Hippocampal formation (tissue), 2 donors: Measurements from ENCODE around the gene HIC1.
A peak's percentile ranks its signal among the peaks of the same experiment; 100 is the strongest.
"Not testable (repeated sequence)": the region's sequence is repeated elsewhere in the genome, so short reads cannot be mapped to it uniquely, and the experiment has no call there.

Experiments
- DNase-seq, 2 donors: peaks; one replicate each; lab custom pipeline; 2025; lab: John Stamatoyannopoulos, UW

The HIC1 gene

DNA sequence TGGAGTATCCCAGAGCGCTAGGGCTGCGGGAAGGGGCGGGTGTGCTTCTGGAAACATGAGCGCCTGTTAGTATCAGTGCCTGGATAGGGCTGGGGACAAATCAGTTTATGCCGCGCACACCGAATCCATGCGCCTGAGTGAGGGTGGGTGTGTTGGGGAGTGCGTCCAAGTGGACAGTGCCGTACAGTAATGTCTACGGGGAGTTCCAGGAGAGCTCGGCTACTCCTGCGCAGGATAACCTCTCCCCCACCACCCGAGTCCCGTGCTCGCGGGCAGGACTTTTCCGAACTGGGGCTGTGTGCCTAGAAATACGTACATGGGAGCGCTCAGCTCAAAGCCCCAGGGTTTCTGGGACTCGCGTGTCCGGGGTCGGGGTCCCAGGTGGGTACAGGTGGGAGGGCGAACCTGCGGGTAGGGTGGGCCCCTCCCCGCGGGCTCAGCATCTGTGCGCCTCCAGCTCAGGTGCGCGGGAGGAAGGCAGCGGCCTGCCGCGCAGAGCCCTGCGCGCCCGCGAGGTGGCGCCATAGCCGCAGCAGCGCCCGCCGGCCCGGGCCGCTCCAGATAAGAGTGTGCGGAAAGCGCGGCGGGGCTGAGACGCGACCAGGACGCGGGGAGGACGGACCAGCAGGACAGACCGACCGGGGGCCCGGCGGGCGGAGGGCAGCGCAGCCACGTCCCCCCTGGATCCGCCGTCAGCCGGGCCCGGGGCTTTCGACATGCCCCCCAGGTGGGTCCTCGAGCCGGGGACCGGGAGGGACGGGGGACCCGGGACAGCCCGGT, at the start of gene HIC1:
HIC1 (plus strand) TSS at position 592 of the 780 bp plus-strand sequence. CDS start 1,588 bp downstream, outside the sequence.
- peak; percentile 18 to 35 for DNase-seq

GRCh38 chr17:2008332-2009126, 46.4 kb upstream of the HIC1 start:
- no peak for DNase-seq

- DNase-seq, result no peak
Measured at GRCh38 chr17:2009737-2010136, 45.2 kb upstream of the HIC1 start.

DNA sequence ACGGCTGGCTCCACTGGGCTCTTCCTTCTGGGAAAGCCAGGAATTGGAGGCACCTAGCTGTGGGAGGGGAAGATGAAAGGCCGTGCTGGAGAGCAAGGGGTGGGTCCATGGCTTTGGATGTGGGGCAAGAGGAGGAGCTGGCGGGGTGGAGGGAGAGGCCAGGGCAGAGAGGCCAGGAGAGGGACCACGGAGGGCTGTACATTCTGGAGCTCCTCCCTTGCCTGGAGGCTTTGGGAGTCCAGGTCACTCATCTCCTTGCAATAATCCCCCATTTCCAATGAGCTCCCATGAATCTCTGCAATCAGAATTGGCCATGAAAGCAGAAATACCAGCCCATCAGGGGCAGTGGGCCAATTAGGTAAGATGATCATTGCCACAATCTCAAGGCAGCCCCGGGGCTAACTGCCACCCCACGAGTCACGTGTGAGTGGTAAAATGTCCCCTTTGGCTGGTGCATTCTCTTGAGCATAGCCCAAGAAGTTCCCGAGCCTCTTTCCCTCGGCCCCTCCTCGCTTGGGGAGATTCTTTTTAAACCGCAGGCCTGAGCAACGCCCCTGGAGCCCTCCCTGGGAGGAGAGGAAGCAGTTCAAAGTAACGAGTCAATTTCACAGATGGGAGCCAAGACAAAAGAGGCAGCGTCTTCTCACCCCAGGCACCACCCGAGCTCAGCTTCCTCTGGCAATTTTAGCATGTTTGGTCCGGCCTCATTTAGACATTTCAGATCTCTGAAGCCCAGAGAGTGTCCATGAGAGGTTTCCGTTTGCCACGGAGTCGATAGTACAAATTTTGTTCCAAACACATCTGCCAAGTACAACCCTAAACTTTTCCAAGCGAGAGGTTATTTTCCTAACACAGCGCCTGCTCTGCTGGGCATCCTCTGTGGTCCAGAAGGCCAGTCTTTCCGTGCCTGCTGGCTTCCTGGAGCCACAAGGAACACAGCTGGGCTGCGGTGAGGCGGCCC, 43.2 kb upstream of the HIC1 start:
- no peak for DNase-seq

GRCh38 chr17:2012499-2012898, 42.4 kb upstream of the HIC1 start:
- DNase-seq, result no peak

DNA sequence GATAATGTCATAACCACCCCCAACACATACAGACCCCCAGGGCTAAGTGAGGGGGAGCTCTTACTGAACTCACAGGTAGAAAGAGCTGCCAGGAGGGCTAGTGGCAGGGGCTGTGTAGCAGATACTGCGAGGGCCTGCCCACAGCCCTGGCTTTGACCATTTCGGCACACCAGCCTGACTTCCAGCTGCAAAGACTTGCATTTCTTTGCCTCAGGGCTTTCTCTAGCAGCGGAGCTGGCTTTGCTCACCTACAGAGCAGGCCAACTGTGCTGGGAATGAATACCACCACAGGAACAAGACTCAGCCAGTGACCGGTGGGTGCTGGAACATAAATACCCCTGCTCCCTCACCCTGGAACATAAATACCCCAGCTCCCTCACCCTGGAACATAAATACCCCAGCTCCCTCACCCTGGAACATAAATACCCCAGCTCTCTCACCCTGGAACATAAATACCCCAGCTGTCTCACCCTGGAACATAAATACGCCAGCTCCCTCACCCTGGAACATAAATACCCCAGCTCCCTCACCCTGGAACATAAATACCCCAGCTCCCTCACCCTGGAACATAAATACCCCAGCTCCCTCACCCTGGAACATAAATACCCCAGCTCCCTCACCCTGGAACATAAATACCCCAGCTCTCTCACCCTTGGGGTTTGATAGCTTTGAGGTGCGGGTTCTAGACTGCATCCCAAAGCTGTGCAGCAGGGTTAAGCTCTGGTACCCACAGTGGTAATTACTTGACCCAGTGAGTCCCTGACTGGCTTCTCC, 41.5 kb upstream of the HIC1 start:
- not testable (repeated sequence) for DNase-seq

DNA sequence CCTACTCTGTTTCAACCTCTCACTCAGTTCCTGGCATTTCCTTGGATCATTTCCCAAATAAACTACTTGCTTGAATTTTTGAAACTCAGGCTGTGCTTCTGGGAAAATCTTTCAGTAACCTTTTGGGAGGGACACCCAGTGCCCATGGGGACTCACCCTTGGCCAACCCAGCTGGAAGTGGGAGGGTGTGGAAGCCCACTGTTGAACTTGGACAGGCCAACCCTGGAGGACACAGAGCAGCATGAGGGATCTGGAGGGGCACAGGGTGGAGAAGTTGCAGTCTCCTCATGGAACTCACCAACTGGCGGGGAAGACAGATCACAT, 40.9 kb upstream of the HIC1 start:
- DNase-seq, result no peak

DNA sequence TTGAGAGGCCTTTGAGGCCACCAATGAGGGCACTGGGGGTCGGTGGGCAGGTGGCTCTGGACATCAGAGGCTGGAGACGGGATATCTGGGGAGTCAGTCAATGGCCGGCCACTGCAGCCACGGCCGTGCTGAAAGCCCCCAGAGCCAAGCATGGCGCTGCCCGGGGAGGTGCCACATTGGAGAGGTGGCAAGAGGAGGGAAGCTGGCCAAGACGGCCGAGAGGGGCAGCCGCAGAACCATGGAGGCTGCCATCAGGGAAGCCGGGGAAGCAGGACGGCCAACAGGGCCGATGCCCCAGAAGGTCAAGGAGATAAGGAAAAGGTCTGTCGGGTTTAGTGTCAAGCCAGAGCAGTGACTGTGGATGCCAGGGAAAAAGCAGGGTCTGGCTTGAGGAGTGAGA, 39.6 kb upstream of the HIC1 start:
- no peak for DNase-seq

DNA sequence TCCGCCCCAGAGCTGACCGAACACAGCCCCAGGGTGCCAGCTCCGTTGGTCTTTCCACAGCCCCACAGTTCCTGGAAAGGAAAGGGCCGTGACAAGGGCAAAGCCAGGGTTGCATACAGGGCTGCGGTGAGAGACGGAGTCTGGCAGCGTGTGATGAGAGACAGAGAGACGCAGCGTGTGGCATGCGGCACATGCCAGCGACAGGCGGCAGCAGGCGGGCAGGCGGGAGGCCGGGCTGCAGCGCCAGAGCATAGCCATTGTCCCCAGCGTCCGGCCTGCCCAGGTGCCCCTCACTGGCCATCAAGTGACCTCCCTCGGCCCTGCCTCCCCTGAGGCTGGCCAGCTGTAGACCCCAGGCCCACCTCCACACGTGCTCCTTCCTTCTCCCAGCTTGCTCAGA, 38.4 kb upstream of the HIC1 start:
- no peak for DNase-seq

DNA sequence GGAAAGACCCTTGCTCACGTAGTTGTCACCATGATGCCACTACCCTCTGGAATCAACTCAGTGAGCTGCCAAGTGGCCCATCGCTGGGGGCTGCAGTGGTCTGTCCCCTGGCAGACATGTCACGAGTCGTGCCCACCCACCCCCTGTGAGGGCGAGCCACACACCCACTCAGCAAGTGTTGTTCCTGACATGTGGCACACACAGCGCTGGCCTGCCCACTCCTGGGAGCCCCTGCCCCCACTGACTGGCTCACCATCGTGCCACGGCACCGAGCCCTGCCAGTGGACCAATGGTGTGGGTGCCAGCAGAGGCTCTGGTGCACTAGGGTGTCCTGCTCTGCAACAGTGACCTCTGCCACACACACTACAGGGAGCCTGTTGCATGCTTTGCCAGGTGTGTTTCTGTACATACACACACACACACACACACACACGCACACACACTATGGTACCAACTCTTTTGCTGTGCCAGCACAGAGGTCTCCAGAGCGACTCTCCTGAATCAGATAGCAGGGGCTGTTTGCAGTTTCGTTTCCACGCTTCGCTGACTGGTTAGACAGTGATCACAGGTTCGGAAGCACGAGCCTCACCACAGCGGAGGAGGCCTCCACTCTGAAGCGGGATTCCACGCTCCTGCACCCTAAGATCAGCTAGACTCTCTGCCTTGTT, 37.5 kb upstream of the HIC1 start:
- DNase-seq, result no peak

DNA sequence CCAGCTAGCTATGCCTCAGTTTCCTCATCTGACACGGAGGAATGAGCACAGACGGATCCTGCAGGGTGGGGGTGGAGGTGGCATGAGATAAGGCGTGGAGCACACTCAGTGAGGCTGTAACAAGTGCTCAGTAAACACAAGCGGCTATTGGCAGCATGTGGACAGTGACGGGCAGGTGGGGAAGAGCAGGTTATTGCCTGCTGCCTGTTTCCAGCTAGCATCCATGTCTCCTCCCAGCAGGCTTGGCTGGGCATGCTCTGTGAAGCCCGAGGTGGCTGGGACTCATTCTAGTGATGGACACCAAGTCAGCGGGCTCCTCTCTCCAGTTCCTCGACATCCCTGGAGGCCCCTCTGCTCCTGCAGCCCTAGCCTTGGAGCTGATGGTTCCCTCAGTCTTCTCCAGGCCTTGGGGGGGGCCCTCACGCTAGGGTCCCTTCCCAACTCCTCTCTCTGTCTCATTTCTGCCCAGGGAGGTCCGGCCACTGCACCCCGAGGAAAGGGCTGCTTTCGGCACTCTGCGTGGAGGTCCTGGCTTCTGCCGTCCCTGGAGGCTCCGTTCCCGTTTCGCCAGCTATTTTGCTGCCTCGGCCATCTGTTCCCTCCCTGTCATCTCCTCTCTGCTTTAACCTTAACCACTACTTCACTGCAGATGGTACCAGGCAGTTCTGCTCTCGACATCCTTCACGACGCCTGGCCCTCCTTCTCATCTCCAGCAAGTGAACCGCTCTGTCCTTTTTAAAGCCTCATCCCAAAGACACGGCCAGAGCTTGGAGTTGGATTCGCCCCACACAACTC, 36.0 kb upstream of the HIC1 start:
- DNase-seq, result no peak

- no peak for DNase-seq
Measured at GRCh38 chr17:2019723-2020122, 35.2 kb upstream of the HIC1 start.

DNA sequence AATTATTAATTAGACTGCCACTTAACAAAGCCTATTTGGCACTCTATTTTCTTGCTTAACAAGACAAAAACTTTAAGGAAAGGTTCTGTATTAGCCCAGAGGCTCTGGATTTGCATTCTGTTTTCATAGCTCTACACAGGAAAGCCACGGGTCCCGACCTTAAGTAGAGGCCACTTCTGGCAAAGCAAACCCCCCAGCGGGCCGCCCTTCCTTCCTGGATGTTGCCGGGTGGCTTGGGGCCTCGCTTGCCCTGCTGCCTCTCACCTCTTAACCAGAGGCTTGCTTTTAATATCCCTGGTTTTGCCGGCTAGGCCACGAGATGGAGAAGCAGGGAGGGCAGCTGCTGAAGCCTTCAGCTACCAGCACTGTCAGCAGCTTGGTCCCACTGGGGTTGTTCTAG, 34.2 kb upstream of the HIC1 start:
- no peak for DNase-seq

DNA sequence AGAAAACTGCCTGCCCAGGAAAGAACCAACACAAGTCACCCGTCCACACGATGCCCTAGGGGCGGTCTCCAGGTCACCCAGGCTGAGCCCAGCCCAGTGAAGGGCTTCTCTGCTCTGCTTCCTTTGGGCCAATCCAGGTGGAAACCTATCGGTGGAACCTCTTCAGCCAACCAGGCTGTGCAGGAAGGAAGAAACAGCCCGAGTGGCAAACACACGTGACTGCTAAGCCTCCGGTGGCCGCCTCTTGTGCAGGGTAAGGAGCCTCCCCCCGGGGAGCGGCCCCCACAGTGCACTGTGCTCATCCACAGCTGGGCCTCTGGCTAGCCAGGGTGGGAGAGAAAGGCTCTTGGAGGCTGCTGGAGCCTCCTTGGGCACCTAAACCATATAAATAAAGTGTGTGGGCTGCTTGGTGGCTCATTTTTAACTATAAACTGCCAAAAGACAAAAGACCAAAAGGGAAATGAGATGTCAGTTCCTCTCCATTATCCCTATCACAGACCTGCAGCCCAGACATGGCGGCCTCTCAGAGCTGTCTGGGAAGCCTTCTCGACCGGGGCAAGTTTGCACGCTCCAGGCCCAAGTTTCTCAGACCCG, 32.2 kb upstream of the HIC1 start:
- DNase-seq, result no peak

GRCh38 chr17:2023256-2023655, 31.6 kb upstream of the HIC1 start:
- no peak for DNase-seq

DNA sequence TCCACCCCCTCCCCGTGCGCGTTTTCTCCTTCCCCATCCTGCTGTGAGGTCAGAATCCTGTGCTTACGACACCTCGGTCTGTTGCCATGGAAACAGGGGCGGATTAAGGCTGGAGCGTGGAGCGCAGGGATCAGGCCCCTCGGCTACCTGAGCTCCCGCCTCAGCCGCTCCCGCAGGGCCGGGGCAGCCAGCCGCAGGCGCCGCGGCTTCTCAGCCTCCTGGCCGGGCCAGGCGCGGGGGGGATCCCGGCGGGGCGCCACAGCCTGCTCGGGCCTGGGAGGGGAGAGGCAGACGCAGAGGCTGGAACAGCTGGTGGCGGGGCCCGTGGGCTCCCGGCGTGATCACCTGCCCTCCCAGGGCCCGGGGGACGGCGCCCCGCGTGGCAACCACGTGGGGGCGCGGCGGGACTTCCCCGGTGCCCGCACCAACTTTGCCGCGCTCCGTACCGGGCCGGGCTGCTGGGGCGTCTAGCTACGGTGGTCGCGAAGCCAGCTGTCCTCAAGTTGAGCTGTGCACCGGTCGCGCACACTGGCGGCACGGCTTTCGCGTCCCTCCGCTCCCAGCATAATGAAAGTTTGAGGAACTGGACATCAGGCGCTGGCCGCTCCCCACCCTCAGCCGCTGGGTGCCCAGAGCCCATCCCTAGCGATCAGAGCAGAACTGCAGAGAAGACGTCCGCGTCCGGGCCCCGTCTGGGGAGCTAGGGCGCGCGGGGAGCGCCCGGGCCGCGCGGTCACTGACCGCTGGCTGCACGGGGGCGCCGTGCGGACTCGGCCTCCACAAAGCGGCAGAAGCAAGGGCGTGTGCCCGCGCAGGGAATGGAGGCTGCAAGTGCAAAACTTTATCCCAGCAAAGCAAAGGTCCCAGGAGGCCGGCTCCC, 31.0 kb upstream of the HIC1 start:
- DNase-seq, result no peak

DNA sequence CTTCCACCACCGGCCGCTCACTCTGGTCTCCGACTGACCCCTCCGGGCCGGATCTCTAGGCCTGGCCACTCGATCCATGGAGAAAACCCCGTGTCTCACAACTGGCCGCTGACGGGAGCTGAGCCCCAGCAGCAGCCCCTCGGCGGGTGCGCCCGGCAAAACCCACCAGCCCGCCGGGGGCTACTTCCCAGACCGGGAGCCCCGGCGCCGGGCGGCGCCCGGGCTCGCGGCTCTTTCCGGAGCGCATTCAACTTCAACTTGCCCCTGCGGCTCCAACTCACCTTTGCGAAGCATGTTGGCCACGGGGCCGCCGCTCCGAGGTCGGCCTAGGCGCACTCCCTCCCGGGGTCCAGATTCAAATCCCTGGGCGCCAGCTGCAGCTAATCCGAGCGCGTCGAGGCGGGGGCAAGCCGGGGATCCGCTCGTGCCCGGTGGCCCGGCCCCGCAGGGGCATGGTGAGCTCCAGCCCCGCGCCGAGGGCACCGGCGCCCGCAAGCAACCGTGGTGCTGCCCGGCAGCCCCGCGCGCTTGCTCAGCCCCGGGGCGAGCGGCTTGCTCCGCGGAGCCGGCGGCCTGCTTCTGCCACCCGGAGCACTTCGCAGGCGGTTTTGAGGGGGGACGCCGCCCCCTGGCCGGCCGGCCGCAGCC, 30.2 kb upstream of the HIC1 start:
- DNase-seq, result no peak

GRCh38 chr17:2025220-2025621, 29.7 kb upstream of the HIC1 start, which contains the start of gene RTN4RL1:
Gene RTN4RL1, minus strand, starts transcription at chr17:2025334. Its CDS starts 469 bp downstream, at chr17:2024865.
- peak; percentile 37 to 39 for DNase-seq
